Hepatocyte (in vitro differentiated cells): Measurements from ENCODE around the gene ATAD5.

Experiments used
- CTCF ChIP-seq: fragments of 200-600 bp; sonication (generic); IDR thresholded peaks from 2 replicates; pipeline ENCODE4 v1.5.1; 2016; ENCODE audit warnings: antibody characterized with exemption, mild to moderate bottlenecking; ENCODE audit not compliant: poor library complexity
- EZH2 ChIP-seq: fragments of 200-600 bp; sonication (generic); IDR thresholded peaks from 2 replicates; pipeline ENCODE4 v1.6.1; 2016; ENCODE audit warnings: antibody characterized with exemption, mild to moderate bottlenecking, borderline replicate concordance
- EZH2phosphoT487 ChIP-seq: fragments of 200-600 bp; sonication (generic); IDR thresholded peaks from one replicate; pipeline ENCODE4 v1.6.1; 2018; ENCODE audit warnings: antibody characterized with exemption, mild to moderate bottlenecking, low read depth, moderate library complexity; ENCODE audit not compliant: unreplicated experiment, severe bottlenecking

GRCh38 chr17:30827082-30827481 is 4.7 kb upstream of the ATAD5 start:
- TF ChIP-seq CTCF = no peak
- TF ChIP-seq EZH2 = no peak
- no peak for TF ChIP-seq EZH2phosphoT487
